Measurements from ENCODE around the gene NTSR1. TPM values are rescaled to one million over a fixed set of nuclear protein-coding genes. Genes with fewer than 3 reads are reported as not detected.

NTSR1 gene
- total and polyA plus RNA-seq, 2 donors: 0.09 to 0.14 TPM

- Histone ChIP-seq H3K27me3 (ENCODE audit: control insufficient read depth in 2 of 2, insufficient read depth in 1 of 2, low read length in 1 of 2) (peaks cover 0 to 12% of the 10 kb centered on the region in 2 donors), H3K4me1 (ENCODE audit: control insufficient read depth in 2 of 2, insufficient read depth in 2 of 2, low read length in 2 of 2) (peaks cover 0 to 14% of the 10 kb centered on the region in 2 donors), H3K9me3 (ENCODE audit: control insufficient read depth in 2 of 2, insufficient read depth in 1 of 2, low read length in 1 of 2) (peaks cover 0 to 10% of the 10 kb centered on the region in 2 donors), H3K4me3 (ENCODE audit: low read length in 2 of 2) (no peak overlapping the region), H3K27ac (ENCODE audit: low read depth in 1 of 2, low read length in 1 of 2) (no peak overlapping the region), H3K36me3 (ENCODE audit: control insufficient read depth in 2 of 2, insufficient read depth in 2 of 2, low read length in 1 of 2) (no peaks in the 10 kb centered on the region)
- peak in 3 of 9 donors; percentile 19 to 45 (median 31) for DNase-seq (ENCODE audit: low read depth in 6 of 9, low spot score in 9 of 9)
- 92% methylated on average over 32 of the region's 32 CpGs for WGBS
Measured at GRCh38 chr20:62695448-62696414, 12.9 kb upstream of the NTSR1 start.

GRCh38 chr20:62696434-62696957 lies 12.1 kb upstream of the NTSR1 start:
- H3K9me3 ChIP-seq (ENCODE audit: control insufficient read depth in 2 of 2, insufficient read depth in 1 of 2, low read length in 1 of 2): peaks cover 0 to 10% of the 10 kb centered on the region in 2 donors

GRCh38 chr20:62696989-62697388 lies 11.6 kb upstream of the NTSR1 start:
- peaks cover 0 to 14% of the 10 kb centered on the region in 2 donors for H3K4me1 ChIP-seq (ENCODE audit: control insufficient read depth in 2 of 2, insufficient read depth in 2 of 2, low read length in 2 of 2)
- WGBS: 93% methylated on average over 10 of the region's 10 CpGs
- H3K36me3 ChIP-seq (ENCODE audit: control insufficient read depth in 2 of 2, insufficient read depth in 2 of 2, low read length in 1 of 2): no peaks in the 10 kb centered on the region
- no peak overlapping the region for H3K27ac ChIP-seq (ENCODE audit: low read depth in 1 of 2, low read length in 1 of 2)
- H3K4me3 ChIP-seq (ENCODE audit: low read length in 2 of 2): no peak overlapping the region
- H3K9me3 ChIP-seq (ENCODE audit: control insufficient read depth in 2 of 2, insufficient read depth in 1 of 2, low read length in 1 of 2): peaks cover 0 to 10% of the 10 kb centered on the region in 2 donors
- no peak for DNase-seq (ENCODE audit: low read depth in 6 of 9, low spot score in 9 of 9)
- H3K27me3 ChIP-seq (ENCODE audit: control insufficient read depth in 2 of 2, insufficient read depth in 1 of 2, low read length in 1 of 2): peaks cover 0 to 14% of the 10 kb centered on the region in 2 donors

More at GRCh38 chr20:62696434-62696957, 12.1 kb upstream of the NTSR1 start:
- peak in 2 of 9 donors; percentile 16 to 43 for DNase-seq (ENCODE audit: low read depth in 6 of 9, low spot score in 9 of 9)
- H3K4me1 ChIP-seq (ENCODE audit: control insufficient read depth in 2 of 2, insufficient read depth in 2 of 2, low read length in 2 of 2): peaks cover 0 to 14% of the 10 kb centered on the region in 2 donors
- H3K4me3 ChIP-seq (ENCODE audit: low read length in 2 of 2): no peak overlapping the region
- H3K36me3 ChIP-seq (ENCODE audit: control insufficient read depth in 2 of 2, insufficient read depth in 2 of 2, low read length in 1 of 2): no peaks in the 10 kb centered on the region
- WGBS: 58% methylated on average over 16 of the region's 16 CpGs
- H3K27me3 ChIP-seq (ENCODE audit: control insufficient read depth in 2 of 2, insufficient read depth in 1 of 2, low read length in 1 of 2): peaks cover 0 to 15% of the 10 kb centered on the region in 2 donors
- H3K27ac ChIP-seq (ENCODE audit: low read depth in 1 of 2, low read length in 1 of 2): no peak overlapping the region

- peaks cover 0 to 15% of the 10 kb centered on the region in 2 donors for H3K27me3 ChIP-seq (ENCODE audit: control insufficient read depth in 2 of 2, insufficient read depth in 1 of 2, low read length in 1 of 2)
- 95% methylated on average over 11 of the region's 11 CpGs for WGBS
Measured at GRCh38 chr20:62697468-62697912, 11.1 kb upstream of the NTSR1 start.

GRCh38 chr20:62698231-62698630 lies 10.4 kb upstream of the NTSR1 start:
- H3K4me3 ChIP-seq (ENCODE audit: low read length in 2 of 2): no peak overlapping the region
- peaks cover 0 to 14% of the 10 kb centered on the region in 2 donors for H3K27me3 ChIP-seq (ENCODE audit: control insufficient read depth in 2 of 2, insufficient read depth in 1 of 2, low read length in 1 of 2)
- WGBS: 95% methylated on average over 14 of the region's 14 CpGs
- no peak for DNase-seq (ENCODE audit: low read depth in 6 of 9, low spot score in 9 of 9)
- no peaks in the 10 kb centered on the region for H3K36me3 ChIP-seq (ENCODE audit: control insufficient read depth in 2 of 2, insufficient read depth in 2 of 2, low read length in 1 of 2)
- peaks cover 0 to 14% of the 10 kb centered on the region in 2 donors for H3K4me1 ChIP-seq (ENCODE audit: control insufficient read depth in 2 of 2, insufficient read depth in 2 of 2, low read length in 2 of 2)
- H3K9me3 ChIP-seq (ENCODE audit: control insufficient read depth in 2 of 2, insufficient read depth in 1 of 2, low read length in 1 of 2): peaks cover 0 to 10% of the 10 kb centered on the region in 2 donors
- H3K27ac ChIP-seq (ENCODE audit: low read depth in 1 of 2, low read length in 1 of 2): no peak overlapping the region

More at GRCh38 chr20:62697468-62697912, 11.1 kb upstream of the NTSR1 start:
- H3K4me3 ChIP-seq (ENCODE audit: low read length in 2 of 2): no peak overlapping the region
- H3K36me3 ChIP-seq (ENCODE audit: control insufficient read depth in 2 of 2, insufficient read depth in 2 of 2, low read length in 1 of 2): no peaks in the 10 kb centered on the region
- DNase-seq (ENCODE audit: low read depth in 6 of 9, low spot score in 9 of 9): no peak
- H3K4me1 ChIP-seq (ENCODE audit: control insufficient read depth in 2 of 2, insufficient read depth in 2 of 2, low read length in 2 of 2): peaks cover 0 to 14% of the 10 kb centered on the region in 2 donors
- peaks cover 0 to 10% of the 10 kb centered on the region in 2 donors for H3K9me3 ChIP-seq (ENCODE audit: control insufficient read depth in 2 of 2, insufficient read depth in 1 of 2, low read length in 1 of 2)
- H3K27ac ChIP-seq (ENCODE audit: low read depth in 1 of 2, low read length in 1 of 2): no peak overlapping the region

GRCh38 chr20:62699296-62699695 lies 9.3 kb upstream of the NTSR1 start:
- Histone ChIP-seq H3K27ac (ENCODE audit: low read depth in 1 of 2, low read length in 1 of 2) (no peak overlapping the region), H3K4me1 (ENCODE audit: control insufficient read depth in 2 of 2, insufficient read depth in 2 of 2, low read length in 2 of 2) (peaks cover 0 to 14% of the 10 kb centered on the region in 2 donors), H3K4me3 (ENCODE audit: low read length in 2 of 2) (no peak overlapping the region), H3K9me3 (ENCODE audit: control insufficient read depth in 2 of 2, insufficient read depth in 1 of 2, low read length in 1 of 2) (peaks cover 0 to 9% of the 10 kb centered on the region in 2 donors), H3K27me3 (ENCODE audit: control insufficient read depth in 2 of 2, insufficient read depth in 1 of 2, low read length in 1 of 2) (peaks cover 0 to 7% of the 10 kb centered on the region in 2 donors), H3K36me3 (ENCODE audit: control insufficient read depth in 2 of 2, insufficient read depth in 2 of 2, low read length in 1 of 2) (no peaks in the 10 kb centered on the region)
- 94% methylated on average over 19 of the region's 19 CpGs for WGBS
- no peak for DNase-seq (ENCODE audit: low read depth in 6 of 9, low spot score in 9 of 9)

- H3K4me1 ChIP-seq (ENCODE audit: control insufficient read depth in 2 of 2, insufficient read depth in 2 of 2, low read length in 2 of 2): peaks cover 0 to 14% of the 10 kb centered on the region in 2 donors
- DNase-seq (ENCODE audit: low read depth in 6 of 9, low spot score in 9 of 9): no peak
Measured at GRCh38 chr20:62699741-62700140, 8.9 kb upstream of the NTSR1 start.

GRCh38 chr20:62700261-62700930 lies 8.2 kb upstream of the NTSR1 start:
- H3K36me3 ChIP-seq (ENCODE audit: control insufficient read depth in 2 of 2, insufficient read depth in 2 of 2, low read length in 1 of 2): no peaks in the 10 kb centered on the region
- H3K9me3 ChIP-seq (ENCODE audit: control insufficient read depth in 2 of 2, insufficient read depth in 1 of 2, low read length in 1 of 2): peaks cover 0 to 7% of the 10 kb centered on the region in 2 donors
- H3K27me3 ChIP-seq (ENCODE audit: control insufficient read depth in 2 of 2, insufficient read depth in 1 of 2, low read length in 1 of 2): peaks cover 0 to 10% of the 10 kb centered on the region in 2 donors
- WGBS: 96% methylated on average over 18 of the region's 18 CpGs
- H3K27ac ChIP-seq (ENCODE audit: low read depth in 1 of 2, low read length in 1 of 2): no peak overlapping the region
- DNase-seq (ENCODE audit: low read depth in 6 of 9, low spot score in 9 of 9): no peak
- no peak overlapping the region for H3K4me3 ChIP-seq (ENCODE audit: low read length in 2 of 2)
- H3K4me1 ChIP-seq (ENCODE audit: control insufficient read depth in 2 of 2, insufficient read depth in 2 of 2, low read length in 2 of 2): peaks cover 0 to 14% of the 10 kb centered on the region in 2 donors

More at GRCh38 chr20:62699741-62700140, 8.9 kb upstream of the NTSR1 start:
- Histone ChIP-seq H3K27ac (ENCODE audit: low read depth in 1 of 2, low read length in 1 of 2) (no peak overlapping the region), H3K9me3 (ENCODE audit: control insufficient read depth in 2 of 2, insufficient read depth in 1 of 2, low read length in 1 of 2) (peaks cover 0 to 7% of the 10 kb centered on the region in 2 donors), H3K36me3 (ENCODE audit: control insufficient read depth in 2 of 2, insufficient read depth in 2 of 2, low read length in 1 of 2) (no peaks in the 10 kb centered on the region), H3K4me3 (ENCODE audit: low read length in 2 of 2) (no peak overlapping the region), H3K27me3 (ENCODE audit: control insufficient read depth in 2 of 2, insufficient read depth in 1 of 2, low read length in 1 of 2) (peaks cover 0 to 7% of the 10 kb centered on the region in 2 donors)
- 87% methylated on average over 12 of the region's 12 CpGs for WGBS
